Measurements from ENCODE around the gene ITGA6. TPM values are rescaled to one million over a fixed set of nuclear protein-coding genes. Genes with fewer than 3 reads are reported as not detected.

The ITGA6 gene
- total RNA-seq, 4 donors from 2014 or later, result 29.9 to 46.5 (median 36.6) TPM

GRCh38 chr2:172404824-172405223, 22.6 kb upstream of the ITGA6 start:
- no peaks in the 10 kb centered on the region for H3K36me3 ChIP-seq
- H3K4me3 ChIP-seq, result no peak overlapping the region
- H3K27me3 ChIP-seq, result no peaks in the 10 kb centered on the region
- no peak overlapping the region for H3K27ac ChIP-seq (replicated peaks in 1 of 4)
- DNase-seq (ENCODE audit: extremely low spot score), result no peak
- peaks cover 0 to 28% (median 2%) of the 10 kb centered on the region in 4 donors for H3K4me1 ChIP-seq
- intact Hi-C loops (cut with DNase I), result no loop called here
- WGBS, result 63% methylated on average over 1 of the region's 1 CpG
- H3K9me3 ChIP-seq, result no peaks in the 10 kb centered on the region
- no peak for TF ChIP-seq EP300 (IDR thresholded peaks at IDR 0.05)
- TF ChIP-seq POLR2A (IDR thresholded peaks at IDR 0.05; ENCODE audit: low read depth), result no peak
- no peak for TF ChIP-seq POLR2AphosphoS5 (IDR thresholded peaks at IDR 0.05)
- TF ChIP-seq, protein P1, sequence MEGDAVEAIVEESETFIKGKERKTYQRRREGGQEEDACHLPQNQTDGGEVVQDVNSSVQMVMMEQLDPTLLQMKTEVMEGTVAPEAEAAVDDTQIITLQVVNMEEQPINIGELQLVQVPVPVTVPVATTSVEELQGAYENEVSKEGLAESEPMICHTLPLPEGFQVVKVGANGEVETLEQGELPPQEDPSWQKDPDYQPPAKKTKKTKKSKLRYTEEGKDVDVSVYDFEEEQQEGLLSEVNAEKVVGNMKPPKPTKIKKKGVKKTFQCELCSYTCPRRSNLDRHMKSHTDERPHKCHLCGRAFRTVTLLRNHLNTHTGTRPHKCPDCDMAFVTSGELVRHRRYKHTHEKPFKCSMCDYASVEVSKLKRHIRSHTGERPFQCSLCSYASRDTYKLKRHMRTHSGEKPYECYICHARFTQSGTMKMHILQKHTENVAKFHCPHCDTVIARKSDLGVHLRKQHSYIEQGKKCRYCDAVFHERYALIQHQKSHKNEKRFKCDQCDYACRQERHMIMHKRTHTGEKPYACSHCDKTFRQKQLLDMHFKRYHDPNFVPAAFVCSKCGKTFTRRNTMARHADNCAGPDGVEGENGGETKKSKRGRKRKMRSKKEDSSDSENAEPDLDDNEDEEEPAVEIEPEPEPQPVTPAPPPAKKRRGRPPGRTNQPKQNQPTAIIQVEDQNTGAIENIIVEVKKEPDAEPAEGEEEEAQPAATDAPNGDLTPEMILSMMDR (IDR thresholded peaks at IDR 0.05), result no peak

DNA sequence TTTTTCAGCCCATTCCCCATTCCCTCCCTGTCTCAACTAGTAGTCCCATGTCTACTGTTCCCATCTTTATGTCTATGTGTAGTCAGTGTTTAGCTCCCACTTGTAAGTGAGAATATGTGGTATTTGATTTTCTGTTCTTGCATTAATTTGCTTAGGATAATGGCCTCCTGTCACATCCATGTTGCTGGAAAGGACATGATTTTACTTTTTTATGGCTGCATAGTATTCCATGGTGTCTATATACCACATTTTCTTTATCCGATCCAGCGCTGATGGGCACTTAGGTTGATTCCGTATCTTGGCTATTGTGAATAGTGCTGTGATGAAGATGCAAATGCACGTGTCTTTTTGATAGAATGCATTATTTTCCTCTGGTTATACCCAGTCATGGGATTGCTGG, 21.7 kb upstream of the ITGA6 start:
- H3K36me3 ChIP-seq, result no peaks in the 10 kb centered on the region
- intact Hi-C loops (cut with DNase I), result no loop called here
- WGBS, result 97% methylated on average over 4 of the region's 4 CpGs

DNA sequence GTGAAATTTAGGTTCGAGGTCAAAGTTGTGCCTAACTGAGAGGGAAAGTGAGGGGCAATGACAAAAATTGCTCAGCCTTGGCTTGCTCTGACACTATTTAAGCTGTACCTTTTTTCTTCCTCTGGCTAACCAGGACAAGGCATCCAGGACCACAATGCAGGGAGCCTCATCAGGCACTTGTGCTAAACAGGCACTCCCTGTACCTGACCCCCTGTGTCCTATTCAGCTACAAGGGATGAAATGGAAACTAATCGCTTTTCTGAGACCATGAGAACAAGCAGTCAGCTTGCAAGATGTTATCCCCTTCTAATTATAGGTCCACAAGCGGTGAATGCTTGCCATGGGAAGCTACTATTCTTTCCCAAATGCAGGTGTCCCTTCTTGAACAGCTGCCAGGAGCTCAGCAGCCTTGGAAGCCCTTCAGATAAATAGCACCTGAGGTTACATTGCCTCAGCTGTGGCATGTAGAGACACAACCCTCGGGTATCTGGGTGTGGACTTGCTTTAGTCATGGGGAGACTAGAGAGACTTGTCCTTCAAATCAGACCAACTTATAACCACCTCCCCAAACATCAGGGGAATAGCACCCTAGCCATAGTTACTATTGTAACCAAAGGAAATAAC, 19.1 kb upstream of the ITGA6 start:
- H3K4me1 ChIP-seq, result peaks cover 0 to 25% (median 2%) of the 10 kb centered on the region in 4 donors
- 82% methylated on average over 4 of the region's 4 CpGs for WGBS
- intact Hi-C loops (cut with DNase I), result no loop called here
- no peak overlapping the region for H3K4me3 ChIP-seq
- DNase-seq (ENCODE audit: extremely low spot score), result no peak
- H3K36me3 ChIP-seq, result no peaks in the 10 kb centered on the region
- no peaks in the 10 kb centered on the region for H3K27me3 ChIP-seq
- H3K27ac ChIP-seq (replicated peaks in 1 of 4), result peak overlapping the region in 1 of 4 donors; percentile 30
- TF ChIP-seq POLR2AphosphoS5 (IDR thresholded peaks at IDR 0.05) (no peak), POLR2A (IDR thresholded peaks at IDR 0.05; ENCODE audit: low read depth) (no peak), EP300 (IDR thresholded peaks at IDR 0.05) (no peak)
- TF ChIP-seq, protein P1 (IDR thresholded peaks at IDR 0.05), result no peak
- no peaks in the 10 kb centered on the region for H3K9me3 ChIP-seq

More for the DNA sequence above, 21.7 kb upstream of the ITGA6 start:
- no peak for DNase-seq (ENCODE audit: extremely low spot score)
- peaks cover 0 to 28% (median 2%) of the 10 kb centered on the region in 4 donors for H3K4me1 ChIP-seq
- H3K27me3 ChIP-seq, result no peaks in the 10 kb centered on the region
- H3K4me3 ChIP-seq, result no peak overlapping the region
- H3K27ac ChIP-seq (replicated peaks in 1 of 4), result no peak overlapping the region
- TF ChIP-seq, protein P1 (IDR thresholded peaks at IDR 0.05), result no peak
- TF ChIP-seq POLR2A (IDR thresholded peaks at IDR 0.05; ENCODE audit: low read depth) (no peak), POLR2AphosphoS5 (IDR thresholded peaks at IDR 0.05) (no peak), EP300 (IDR thresholded peaks at IDR 0.05) (no peak)
- H3K9me3 ChIP-seq, result no peaks in the 10 kb centered on the region

- WGBS, result 31% methylated on average over 1 of the region's 1 CpG
These were observed 18.3 kb upstream of the ITGA6 start for GRCh38 chr2:172409042-172409441.

GRCh38 chr2:172412984-172413492, 14.3 kb upstream of the ITGA6 start:
- H3K27me3 ChIP-seq, result no peaks in the 10 kb centered on the region
- H3K4me1 ChIP-seq, result peaks cover 0 to 11% (median 2%) of the 10 kb centered on the region in 4 donors
- TF ChIP-seq EP300 (IDR thresholded peaks at IDR 0.05) (no peak), POLR2AphosphoS5 (IDR thresholded peaks at IDR 0.05) (no peak), POLR2A (IDR thresholded peaks at IDR 0.05; ENCODE audit: low read depth) (no peak)
- TF ChIP-seq, protein P1 (IDR thresholded peaks at IDR 0.05), result no peak

More at GRCh38 chr2:172409042-172409441, 18.3 kb upstream of the ITGA6 start:
- intact Hi-C loops (cut with DNase I), result no loop called here
- TF ChIP-seq POLR2A (IDR thresholded peaks at IDR 0.05; ENCODE audit: low read depth), result no peak
- DNase-seq (ENCODE audit: extremely low spot score), result no peak
- H3K36me3 ChIP-seq, result no peaks in the 10 kb centered on the region
- peak overlapping the region in 1 of 4 donors; percentile 30 for H3K27ac ChIP-seq (replicated peaks in 1 of 4)
- no peak overlapping the region for H3K4me3 ChIP-seq
- peaks cover 0 to 21% (median 2%) of the 10 kb centered on the region in 4 donors for H3K4me1 ChIP-seq
- no peaks in the 10 kb centered on the region for H3K27me3 ChIP-seq
- H3K9me3 ChIP-seq, result no peaks in the 10 kb centered on the region

More at GRCh38 chr2:172412984-172413492, 14.3 kb upstream of the ITGA6 start:
- intact Hi-C loops (cut with DNase I), result no loop called here
- Histone ChIP-seq H3K9me3 (no peaks in the 10 kb centered on the region), H3K36me3 (no peaks in the 10 kb centered on the region), H3K4me3 (no peak overlapping the region), H3K27ac (replicated peaks in 1 of 4) (no peak overlapping the region)
- no peak for DNase-seq (ENCODE audit: extremely low spot score)
- 62% methylated on average over 5 of the region's 5 CpGs for WGBS
